ENCODE measurements around the gene TIMP1. TPM values are rescaled to one million over a fixed set of nuclear protein-coding genes. Genes with fewer than 3 reads are reported as not detected.
A peak's percentile ranks its signal among the peaks of the same experiment; 100 is the strongest.

The TIMP1 gene
- total and polyA plus RNA-seq, 12 donors, result 32.8 to 826 (median 70.7) TPM

- DNase-seq (no peak), ATAC-seq (no peak)
- H3K27me3 ChIP-seq, result peaks cover 0 to 22% (median 0%) of the 10 kb centered on the region in 7 donors
- no peaks in the 10 kb centered on the region for H3K9me3 ChIP-seq
- peaks cover 0 to 16% (median 4%) of the 10 kb centered on the region in 9 donors for H3K4me1 ChIP-seq
- WGBS, 2 donors, result 89 to 97% methylated on average over 3 to 11 of the region's 11 CpGs
- no peak overlapping the region for H3K27ac ChIP-seq
- TF ChIP-seq CTCF (IDR thresholded peaks at IDR 0.05), result no peak
- H3K36me3 ChIP-seq, result peaks cover 0 to 59% (median 9%) of the 10 kb centered on the region in 9 donors
- intact Hi-C loops (cut with DNase I), result loop anchor here in 1 of 10 donors (10.0 kb wide), 1 partner anchor 74 kb away; no protein-coding TSS in a partner anchor
- H3K4me3 ChIP-seq, result no peak overlapping the region
Observed at GRCh38 chrX:47571215-47571614, 11.0 kb upstream of the TIMP1 start.

GRCh38 chrX:47571896-47572295 is 10.3 kb upstream of the TIMP1 start:
- WGBS, 2 donors, result 94% methylated on average over 13 of the region's 13 CpGs
- no peak for ATAC-seq
- TF ChIP-seq CTCF (IDR thresholded peaks at IDR 0.05), result no peak
- Histone ChIP-seq H3K27ac (no peak overlapping the region), H3K27me3 (peaks cover 0 to 22% (median 0%) of the 10 kb centered on the region in 7 donors), H3K36me3 (peaks cover 0 to 53% (median 9%) of the 10 kb centered on the region in 9 donors), H3K4me1 (peaks cover 0 to 16% (median 4%) of the 10 kb centered on the region in 9 donors), H3K4me3 (no peak overlapping the region), H3K9me3 (no peaks in the 10 kb centered on the region)
- DNase-seq, result no peak
- intact Hi-C loops (cut with DNase I), result loop anchor here in 1 of 10 donors (10.0 kb wide), 1 partner anchor 73 kb away; no protein-coding TSS in a partner anchor

GRCh38 chrX:47572773-47573340 is 9.4 kb upstream of the TIMP1 start:
- peaks cover 0 to 16% (median 5%) of the 10 kb centered on the region in 9 donors for H3K4me1 ChIP-seq
- H3K27ac ChIP-seq, result peak overlapping the region in 9 of 10 donors; percentile 8 to 87 (median 67)
- intact Hi-C loops (cut with DNase I), result loop anchor here in 1 of 10 donors (10.0 kb wide), 1 partner anchor 72 kb away; no protein-coding TSS in a partner anchor
- H3K4me3 ChIP-seq, result no peak overlapping the region
- peaks cover 0 to 43% (median 9%) of the 10 kb centered on the region in 9 donors for H3K36me3 ChIP-seq
- H3K27me3 ChIP-seq, result peaks cover 0 to 22% (median 0%) of the 10 kb centered on the region in 7 donors
- no peak for TF ChIP-seq CTCF (IDR thresholded peaks at IDR 0.05)
- ATAC-seq (peak in 2 of 8 donors; percentile 3 to 13), DNase-seq (no peak)
- no peaks in the 10 kb centered on the region for H3K9me3 ChIP-seq
- 65 to 67% methylated on average over 8 to 9 of the region's 9 CpGs for WGBS, 2 donors

GRCh38 chrX:47573341-47574075 is 8.7 kb upstream of the TIMP1 start:
- Histone ChIP-seq H3K36me3 (peaks cover 0 to 37% (median 3%) of the 10 kb centered on the region in 9 donors), H3K9me3 (no peaks in the 10 kb centered on the region), H3K4me3 (peak overlapping the region in 9 of 10 donors; percentile 35 to 52 (median 47)), H3K27ac (peak overlapping the region; percentile 52 to 87 (median 80)), H3K27me3 (peaks cover 0 to 22% (median 0%) of the 10 kb centered on the region in 7 donors), H3K4me1 (peaks cover 0 to 18% (median 5%) of the 10 kb centered on the region in 9 donors)
- ATAC-seq, result peak; percentile 20 to 80 (median 66)
- intact Hi-C loops (cut with DNase I), result loop anchor here in 1 of 10 donors (10.0 kb wide), 1 partner anchor 71 kb away; no protein-coding TSS in a partner anchor
- no peak for TF ChIP-seq CTCF (IDR thresholded peaks at IDR 0.05)
- 6 to 9% methylated on average over 16 to 20 of the region's 20 CpGs for WGBS, 2 donors
- peak; percentile 55 to 58 for DNase-seq

Data from heart right ventricle (tissue), 16 donors.